Islet of Langerhans (tissue), 1 donor: ENCODE results near the gene MACROD1.

ENCODE experiments used
- FAIRE-seq: peaks from one replicate; lab custom pipeline; 2011; peaks lifted over from hg19 to GRCh38; lab: Jason Lieb, UNC

Gene MACROD1

DNA sequence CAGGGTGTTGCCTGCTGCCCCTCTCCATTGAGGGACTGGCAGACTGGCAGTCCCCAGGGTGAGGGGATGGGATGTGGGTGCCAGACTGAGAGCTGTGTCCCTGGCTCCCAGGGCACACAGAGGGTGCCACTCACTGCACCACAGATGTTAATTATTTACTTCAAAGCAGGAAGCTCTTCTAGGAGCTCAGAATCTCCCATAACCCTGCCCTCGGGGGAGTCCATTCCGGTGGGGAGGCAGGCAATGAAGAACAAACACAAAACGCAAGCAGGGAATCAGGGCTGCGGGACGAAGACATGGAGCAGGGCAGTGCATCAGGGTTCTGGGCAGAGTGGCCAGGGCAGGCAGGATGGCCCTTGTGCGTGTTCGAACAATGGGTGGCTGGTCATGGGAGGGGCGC, 154.5 kb downstream of the MACROD1 start:
- no peak for FAIRE-seq

- FAIRE-seq: no peak
Observed at GRCh38 chr11:64010783-64011182, 155.1 kb downstream of the MACROD1 start.

- FAIRE-seq: no peak
Observed at GRCh38 chr11:64009710-64010109, 156.2 kb downstream of the MACROD1 start.

GRCh38 chr11:64008914-64009633, 156.8 kb downstream of the MACROD1 start:
- no peak for FAIRE-seq

DNA sequence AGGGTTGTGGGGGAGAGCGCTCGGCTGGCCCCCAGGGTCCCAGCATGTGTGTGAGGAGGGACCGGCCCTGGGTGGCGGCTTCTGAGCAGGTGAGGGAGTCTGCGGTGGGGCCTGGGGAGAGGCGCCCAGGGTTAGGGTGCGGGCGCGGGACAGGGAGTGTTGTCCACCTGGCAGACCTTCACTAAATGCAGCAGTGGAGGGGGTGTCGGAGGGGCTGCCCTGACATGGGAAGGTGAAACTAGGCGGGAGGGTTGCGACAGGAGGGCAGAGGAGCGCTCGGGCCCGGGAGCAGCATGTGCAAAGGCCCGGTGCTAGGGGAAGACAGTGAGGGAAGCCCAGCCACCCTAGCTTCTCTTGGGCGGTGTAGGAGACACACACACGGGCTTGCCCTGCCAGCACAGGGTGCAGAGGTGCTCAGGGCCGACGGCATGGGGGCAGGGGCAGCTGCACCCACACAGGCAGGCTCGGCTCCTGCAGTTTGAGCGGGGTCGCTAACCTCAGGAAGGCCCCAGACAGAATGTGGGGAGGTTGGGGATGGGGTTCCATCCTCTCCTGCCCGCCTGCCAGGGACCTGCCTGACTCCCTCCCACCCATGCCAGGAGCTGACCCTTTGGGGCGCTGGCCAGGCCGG, 157.5 kb downstream of the MACROD1 start:
- no peak for FAIRE-seq

GRCh38 chr11:64007629-64008282, 158.2 kb downstream of the MACROD1 start:
- no peak for FAIRE-seq

DNA sequence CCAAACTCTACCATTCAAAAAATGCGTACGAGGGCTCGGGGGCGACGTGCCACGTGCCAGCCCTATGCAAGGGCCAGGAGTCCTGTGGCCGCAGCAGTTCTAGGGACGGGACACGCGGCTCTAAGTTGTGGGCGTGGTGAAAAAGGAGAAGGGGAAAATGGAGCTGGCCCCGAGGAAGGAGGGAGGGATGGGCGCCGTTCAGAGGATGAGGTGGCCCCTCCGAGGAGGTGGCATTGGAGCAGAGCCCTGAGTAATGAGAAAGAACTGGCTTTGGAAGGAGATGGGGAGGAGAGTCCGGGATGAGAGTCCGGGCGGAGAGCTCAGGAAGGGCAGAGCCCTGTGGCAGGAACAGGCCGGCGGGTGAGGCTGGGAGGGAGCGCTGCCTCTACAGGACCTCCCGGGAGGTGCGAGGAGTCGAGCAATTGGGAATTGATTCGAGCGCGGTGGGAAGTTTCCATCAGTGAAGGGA, 158.7 kb downstream of the MACROD1 start:
- FAIRE-seq: no peak

DNA sequence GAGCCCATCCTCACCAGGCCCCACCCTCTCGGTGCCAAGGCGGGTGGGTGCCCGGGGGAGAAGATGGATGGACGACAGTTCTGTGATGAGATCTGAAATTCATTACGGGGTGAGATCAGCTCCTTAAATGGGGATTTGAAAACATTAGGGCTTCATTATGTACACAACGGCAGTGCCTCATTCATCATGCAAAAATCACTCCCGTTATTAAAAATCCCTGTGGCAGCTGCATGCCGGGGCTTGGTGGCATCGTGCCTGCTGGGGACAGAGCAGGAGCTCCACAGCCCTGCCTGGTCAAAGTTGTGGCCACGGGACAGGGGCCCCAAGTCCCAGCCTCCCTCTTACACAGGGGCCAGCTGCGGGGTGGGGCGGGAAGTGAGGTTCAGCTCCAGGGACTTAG, 159.5 kb downstream of the MACROD1 start:
- no peak for FAIRE-seq

GRCh38 chr11:64005691-64006090, 160.2 kb downstream of the MACROD1 start:
- no peak for FAIRE-seq

DNA sequence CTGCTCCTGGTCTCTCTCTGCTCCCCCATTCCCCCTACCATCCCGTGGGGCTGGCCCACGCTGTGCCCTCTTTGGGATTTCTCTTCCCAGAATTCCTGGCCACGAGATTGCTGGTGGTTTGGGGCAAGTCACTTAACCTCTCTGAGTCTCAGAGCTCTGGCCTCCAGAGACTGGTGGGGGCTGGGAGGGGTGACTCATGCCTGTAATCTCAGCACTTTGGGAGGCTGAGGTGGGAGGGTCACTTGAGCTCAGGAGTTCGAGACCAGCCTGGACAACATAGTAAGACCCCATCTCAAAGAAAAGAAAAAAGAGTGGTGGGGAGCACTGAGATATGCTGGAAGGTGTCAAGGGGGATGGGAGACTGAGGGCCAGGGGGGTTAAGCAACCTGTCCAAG, 161.3 kb downstream of the MACROD1 start:
- no peak for FAIRE-seq

DNA sequence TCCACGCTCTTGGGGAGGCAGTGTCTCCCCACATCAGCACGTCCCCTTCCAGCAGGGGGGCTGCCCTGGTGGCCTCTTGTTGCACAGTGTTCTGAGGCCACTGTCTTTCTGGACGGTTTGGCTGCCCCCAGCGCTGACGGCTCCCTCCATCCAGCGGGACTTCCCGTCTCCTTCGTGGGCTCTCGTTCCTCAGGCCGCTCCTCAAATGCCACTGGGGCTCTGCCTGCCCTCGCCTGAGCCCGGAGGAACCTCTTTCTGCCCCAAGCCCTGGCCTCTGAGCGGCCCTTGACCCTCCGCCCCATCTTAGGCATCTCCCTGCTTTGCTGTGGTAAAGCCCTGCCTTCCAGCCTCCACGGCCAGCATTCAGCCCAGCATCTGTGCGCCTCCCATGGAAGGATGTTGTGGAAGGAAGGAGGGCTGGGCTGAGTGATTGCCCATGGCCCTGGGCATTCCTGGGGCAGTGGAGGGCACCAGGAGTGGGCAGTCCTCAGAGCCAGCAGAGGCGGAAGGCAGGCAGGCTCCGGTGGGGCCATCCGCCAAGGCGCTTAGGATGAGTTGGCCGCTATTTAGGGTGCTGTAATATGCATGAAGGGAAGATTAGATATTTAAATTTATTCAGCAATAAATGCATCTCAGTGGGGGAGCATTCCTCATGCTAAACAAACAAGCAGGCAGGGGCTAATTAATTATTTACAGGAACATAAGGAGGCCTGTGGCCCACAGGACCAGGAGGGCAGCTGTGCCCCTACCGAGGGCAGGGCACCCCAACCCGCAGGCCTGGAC, 161.9 kb downstream of the MACROD1 start:
- FAIRE-seq: no peak

- no peak for FAIRE-seq
Observed at GRCh38 chr11:64001484-64002420, 164.2 kb downstream of the MACROD1 start.

DNA sequence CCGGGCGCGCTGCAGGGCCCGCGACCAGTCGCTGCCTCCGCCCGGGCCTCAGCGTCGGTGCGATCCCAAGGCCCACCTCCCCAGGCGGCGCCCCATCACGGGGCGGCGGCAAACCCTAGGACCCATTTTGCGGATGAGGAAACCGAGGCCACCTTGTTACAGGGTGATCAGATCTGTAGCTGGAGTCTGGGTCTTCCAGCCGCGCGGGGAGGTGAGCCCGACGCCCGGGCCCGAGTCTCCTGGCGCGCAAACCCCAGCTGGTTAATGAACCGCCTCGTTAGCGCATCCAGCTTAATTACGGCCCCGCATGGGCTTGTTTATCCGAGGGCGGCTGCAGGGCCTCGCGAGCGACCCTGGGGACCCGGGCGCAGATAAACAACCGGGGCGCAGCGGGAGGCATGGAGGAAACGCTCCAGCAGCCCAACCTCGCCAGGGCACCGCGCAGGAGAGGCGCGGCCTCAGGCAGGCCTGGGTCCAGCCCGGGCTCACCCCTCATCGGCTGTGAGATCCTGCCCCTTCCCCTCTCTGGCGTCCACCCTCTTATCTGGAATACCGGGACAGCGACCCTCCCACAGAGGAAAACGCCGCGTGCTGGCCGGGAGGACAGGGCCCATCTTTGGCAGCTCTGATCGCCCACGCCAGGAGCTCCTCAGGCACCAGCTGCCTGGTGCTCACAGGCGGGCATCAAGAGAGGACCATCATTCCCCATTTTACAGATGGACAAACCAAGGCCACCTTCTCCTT, 165.0 kb downstream of the MACROD1 start:
- FAIRE-seq: no peak

DNA sequence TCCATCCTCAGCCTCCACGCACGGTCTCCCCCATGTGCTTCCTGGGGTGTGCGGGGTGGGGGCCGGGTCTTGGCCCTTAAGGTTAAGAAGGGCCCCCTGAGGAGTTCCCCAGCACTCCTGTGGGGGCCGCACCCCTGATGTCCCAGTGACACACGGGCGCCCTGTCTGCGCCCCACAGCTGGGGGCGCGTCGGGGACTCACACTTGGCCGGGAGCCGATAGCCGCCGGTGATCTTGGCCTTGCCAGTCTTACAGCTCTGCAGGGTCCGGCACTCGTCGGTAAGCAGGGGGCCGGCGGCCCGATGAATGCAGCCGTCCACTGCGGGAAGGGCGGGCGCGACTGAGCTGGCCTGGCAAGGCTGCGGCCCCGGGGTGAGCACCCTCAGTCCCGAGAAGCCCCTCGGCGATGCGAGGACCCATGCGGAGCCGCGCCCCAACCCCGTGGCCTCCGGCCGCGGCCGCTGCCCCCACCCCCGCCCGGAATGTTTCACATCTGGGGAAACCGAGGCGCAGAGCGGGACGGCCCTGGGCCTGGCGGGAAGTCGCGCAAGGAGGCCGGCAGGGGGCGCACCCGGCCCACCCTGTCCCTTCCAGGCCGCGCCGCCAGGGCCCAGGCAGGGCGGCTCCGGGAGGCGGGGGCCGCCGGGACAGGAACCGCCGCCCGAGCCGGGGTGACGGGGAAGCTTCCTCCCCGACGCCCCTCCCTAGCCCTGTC, 165.7 kb downstream of the MACROD1 start:
- no peak for FAIRE-seq

DNA sequence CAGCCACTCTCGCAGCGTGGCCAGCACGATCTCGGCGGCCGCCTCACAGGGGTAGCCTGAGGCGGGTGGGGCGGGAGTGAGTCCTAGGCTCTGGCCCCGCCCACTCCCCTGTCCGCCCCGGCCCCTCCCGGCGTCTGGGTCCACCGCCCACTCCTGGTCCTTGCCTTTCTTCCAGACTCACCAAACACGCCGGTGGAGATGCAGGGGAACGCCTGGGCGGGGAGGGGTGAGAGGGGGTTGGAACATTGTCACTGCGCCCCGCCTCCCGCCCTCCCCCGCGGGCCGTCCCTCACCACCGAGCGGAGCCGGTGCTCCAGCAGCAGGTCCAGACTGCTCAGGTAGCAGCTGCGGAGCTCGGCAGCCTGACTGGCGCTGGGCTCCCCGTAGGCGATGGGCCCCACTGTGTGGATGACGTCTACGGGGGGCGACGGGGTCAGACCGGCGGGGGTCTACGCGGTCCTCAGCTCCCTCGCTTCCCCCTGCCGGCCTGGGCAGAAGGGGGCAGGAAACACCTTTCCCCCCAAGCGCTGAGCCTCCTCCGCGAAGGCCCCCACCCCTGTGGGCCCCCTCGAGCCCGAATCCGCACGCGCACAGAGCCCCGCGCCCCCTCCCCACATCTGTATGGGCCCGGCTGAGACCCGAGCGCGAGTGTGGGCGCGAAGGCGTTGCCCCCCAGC, 166.4 kb downstream of the MACROD1 start:
- FAIRE-seq: no peak

DNA sequence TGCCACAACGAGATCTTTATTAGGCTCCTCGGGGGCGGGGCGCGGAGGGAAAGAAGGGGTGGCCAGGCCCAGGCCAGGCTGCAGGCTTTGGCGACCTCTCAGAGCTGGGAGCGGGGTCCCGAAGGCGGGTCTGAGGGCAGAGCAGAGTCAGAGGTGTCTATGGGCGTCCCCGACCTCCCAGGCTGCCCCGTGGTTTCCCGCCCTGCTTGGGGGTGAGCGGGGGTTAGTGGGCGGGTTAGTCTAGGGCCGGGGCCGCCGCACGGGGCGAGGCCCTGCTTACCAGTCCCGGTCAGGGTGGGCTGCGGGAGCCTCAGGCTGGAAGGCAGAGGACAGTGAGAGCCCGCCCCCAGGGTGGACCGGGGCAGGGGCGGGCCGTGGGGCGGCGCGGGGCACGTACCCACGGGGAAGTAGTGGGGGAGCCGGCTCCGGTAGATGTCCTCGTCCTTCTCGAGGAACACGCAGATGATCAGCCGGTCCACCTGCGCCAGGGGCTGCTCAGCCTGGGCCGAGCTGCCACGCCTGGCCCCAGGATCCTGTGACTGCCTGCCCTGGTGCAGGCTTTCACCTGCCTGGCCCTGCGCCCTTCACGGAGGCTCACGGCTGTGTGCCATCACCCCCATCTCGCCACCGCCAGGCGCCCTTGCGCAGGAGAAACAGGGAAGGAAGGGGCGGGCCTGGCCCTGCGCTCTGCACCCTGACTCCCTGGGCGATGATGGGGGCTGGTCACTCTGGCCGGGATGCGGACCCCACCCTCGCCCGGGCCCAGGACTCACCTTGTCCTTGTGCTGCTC, 167.2 kb downstream of the MACROD1 start:
- no peak for FAIRE-seq

DNA sequence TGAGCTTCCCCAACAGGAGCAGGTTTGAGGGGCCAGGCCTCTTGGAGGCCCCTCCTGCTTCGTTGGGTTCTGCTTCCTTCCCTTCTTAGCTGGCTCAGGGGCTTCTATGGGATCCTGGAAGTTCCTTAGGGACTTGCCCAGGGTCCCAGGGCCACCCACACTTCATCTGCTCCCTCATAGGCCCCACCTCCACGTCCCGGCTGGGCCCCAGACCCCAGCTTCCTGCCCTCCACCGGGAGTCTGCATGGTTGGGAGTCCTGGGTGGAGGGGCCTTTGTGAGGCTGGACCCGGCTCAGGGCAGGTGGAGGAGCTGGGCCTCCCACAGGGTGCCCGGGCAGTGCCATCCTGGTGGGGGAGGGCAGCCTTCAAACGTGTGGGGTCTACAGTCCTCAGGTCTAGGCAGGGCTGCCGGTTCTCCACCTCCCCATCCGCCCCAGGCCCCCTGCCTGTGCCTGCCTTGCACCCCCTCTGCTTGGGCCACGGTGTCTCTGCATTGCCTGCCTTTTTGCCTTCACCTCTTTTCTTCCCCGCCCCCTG, 168.0 kb downstream of the MACROD1 start:
- FAIRE-seq: no peak

- no peak for FAIRE-seq
Observed at GRCh38 chr11:63997104-63997700, 168.7 kb downstream of the MACROD1 start.
